Uterus (tissue), 2 donors: ENCODE data around the gene CGB3.

Source experiments
- POLR2A ChIP-seq, 2 donors: fragments of 450-650 bp; IDR thresholded peaks; one replicate each; pipeline ENCODE4 v1.6.1; 2016; ENCODE audit warnings: antibody characterized with exemption in 2 of 2, mild to moderate bottlenecking in 1 of 2, moderate library complexity in 1 of 2
- TF ChIP-seq, protein P1 (sequence below), 4 experiments: fragments of 200-600 bp in 2 of 4; fragments of 450-650 bp in 2 of 4; sonication (generic) in 2 of 4; IDR thresholded peaks; one replicate each; pipeline ENCODE4 v1.5.1; 2016 to 2019; ENCODE audit warnings: antibody characterized with exemption in 4 of 4, mild to moderate bottlenecking in 2 of 4, moderate library complexity in 1 of 4

DNA sequence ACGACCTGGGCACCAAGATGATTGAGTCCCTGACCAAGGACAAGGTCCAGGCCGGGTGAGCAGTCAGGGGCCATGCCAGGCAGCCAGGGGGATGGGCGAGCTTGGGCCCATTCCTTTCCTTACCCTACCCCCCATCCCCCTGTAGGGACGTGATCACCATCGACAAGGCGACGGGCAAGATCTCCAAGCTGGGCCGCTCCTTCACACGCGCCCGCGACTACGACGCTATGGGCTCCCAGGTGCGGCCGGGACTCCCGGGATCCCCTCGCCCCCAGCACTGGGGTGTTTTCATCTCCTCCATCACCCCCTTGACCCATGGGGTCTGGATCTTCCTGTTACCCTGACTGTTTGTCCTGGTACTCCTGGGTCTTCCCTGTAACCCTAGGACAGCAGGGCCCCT, 14.3 kb downstream of the CGB3 start:
- TF ChIP-seq, protein P1, sequence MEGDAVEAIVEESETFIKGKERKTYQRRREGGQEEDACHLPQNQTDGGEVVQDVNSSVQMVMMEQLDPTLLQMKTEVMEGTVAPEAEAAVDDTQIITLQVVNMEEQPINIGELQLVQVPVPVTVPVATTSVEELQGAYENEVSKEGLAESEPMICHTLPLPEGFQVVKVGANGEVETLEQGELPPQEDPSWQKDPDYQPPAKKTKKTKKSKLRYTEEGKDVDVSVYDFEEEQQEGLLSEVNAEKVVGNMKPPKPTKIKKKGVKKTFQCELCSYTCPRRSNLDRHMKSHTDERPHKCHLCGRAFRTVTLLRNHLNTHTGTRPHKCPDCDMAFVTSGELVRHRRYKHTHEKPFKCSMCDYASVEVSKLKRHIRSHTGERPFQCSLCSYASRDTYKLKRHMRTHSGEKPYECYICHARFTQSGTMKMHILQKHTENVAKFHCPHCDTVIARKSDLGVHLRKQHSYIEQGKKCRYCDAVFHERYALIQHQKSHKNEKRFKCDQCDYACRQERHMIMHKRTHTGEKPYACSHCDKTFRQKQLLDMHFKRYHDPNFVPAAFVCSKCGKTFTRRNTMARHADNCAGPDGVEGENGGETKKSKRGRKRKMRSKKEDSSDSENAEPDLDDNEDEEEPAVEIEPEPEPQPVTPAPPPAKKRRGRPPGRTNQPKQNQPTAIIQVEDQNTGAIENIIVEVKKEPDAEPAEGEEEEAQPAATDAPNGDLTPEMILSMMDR (IDR thresholded peaks at IDR 0.05): no peak
- TF ChIP-seq POLR2A (IDR thresholded peaks at IDR 0.05): no peak
